CD8-positive, alpha-beta memory T cell (primary cell): ENCODE results near the gene RIN3. TPM values are rescaled to one million over a fixed set of nuclear protein-coding genes. Genes with fewer than 3 reads are reported as not detected.

Experiments
- CTCF ChIA-PET: fragments of 350-600 bp; sonication (Branson Sonifier 250); formaldehyde crosslinking; loops from one replicate; lab custom pipeline; 2021; ENCODE audit warnings: antibody characterized with exemption; lab: Charles Lee
- POLR2A ChIA-PET: fragments of 350-600 bp; sonication (Branson Sonifier 250); formaldehyde crosslinking; loops from one replicate; lab custom pipeline; 2021; ENCODE audit warnings: antibody characterized with exemption; lab: Charles Lee
- DNase-seq, 5 donors: peaks; one replicate each; pipeline versions ENCODE4 v3.0.0 to v3.0.0-alpha.2; 2020 to 2022; ENCODE audit warnings: mixed read lengths in 1 of 5
- H3K27ac ChIP-seq: one replicate; pipeline ENCODE4 v1.7.0; 2013; ENCODE audit warnings: low read depth, mild to moderate bottlenecking, low read length, moderate library complexity
- H3K27me3 ChIP-seq: 2 replicates; pipeline ENCODE4 v1.7.0; 2013; ENCODE audit warnings: low read length, mild to moderate bottlenecking; ENCODE audit not compliant: insufficient read depth, poor library complexity, severe bottlenecking
- H3K36me3 ChIP-seq: 2 replicates; pipeline ENCODE4 v1.7.0; 2013; ENCODE audit warnings: mild to moderate bottlenecking, low read length, moderate library complexity; ENCODE audit not compliant: insufficient read depth
- H3K4me1 ChIP-seq: 2 replicates; pipeline ENCODE4 v1.7.0; 2013; ENCODE audit warnings: mild to moderate bottlenecking, low read length, moderate library complexity; ENCODE audit not compliant: insufficient read depth
- H3K4me3 ChIP-seq: 2 replicates; pipeline ENCODE4 v1.7.0; 2013; ENCODE audit warnings: mild to moderate bottlenecking, low read length
- H3K9me3 ChIP-seq: 2 replicates; pipeline ENCODE4 v1.7.0; 2013; ENCODE audit warnings: mild to moderate bottlenecking, low read length
- H3K27ac Mint-ChIP-seq, 8 donors: one replicate each; pipeline ENCODE4 v1.8.0; 2020 to 2021; ENCODE audit warnings: mixed read lengths in 8 of 8, mild to moderate bottlenecking in 6 of 8, inconsistent platforms in 3 of 8, moderate library complexity in 3 of 8
- H3K27me3 Mint-ChIP-seq, 2 donors: one replicate each; pipeline ENCODE4 v1.8.0; 2020 to 2021; ENCODE audit warnings: mixed read lengths in 2 of 2, mild to moderate bottlenecking in 1 of 2, moderate library complexity in 1 of 2
- H3K36me3 Mint-ChIP-seq, 3 donors: one replicate each; pipeline ENCODE4 v1.8.0; 2020 to 2021; ENCODE audit warnings: mixed read lengths in 3 of 3, inconsistent platforms in 1 of 3, mild to moderate bottlenecking in 1 of 3
- H3K4me1 Mint-ChIP-seq, 3 donors: one replicate each; pipeline ENCODE4 v1.8.0; 2020 to 2021; ENCODE audit warnings: mixed read lengths in 3 of 3, inconsistent platforms in 1 of 3, mild to moderate bottlenecking in 1 of 3
- H3K4me3 Mint-ChIP-seq, 7 donors: one replicate each; pipeline ENCODE4 v1.8.0; 2020 to 2021; ENCODE audit warnings: mixed read lengths in 7 of 7, mild to moderate bottlenecking in 6 of 7, moderate library complexity in 4 of 7, inconsistent platforms in 2 of 7
- H3K9me3 Mint-ChIP-seq, 5 donors: one replicate each; pipeline ENCODE4 v1.8.0; 2020 to 2022; ENCODE audit warnings: mixed read lengths in 5 of 5, mild to moderate bottlenecking in 3 of 5, moderate library complexity in 2 of 5, inconsistent platforms in 1 of 5
- polyA plus RNA-seq: library from polyadenylated mRNA; unstranded; fragments of 300-500 nt; fragmentation: Illumina TruSeq; gene quantifications from one replicate; pipeline ENCODE4 v1.2.3, GENCODE V29; 2021
- total RNA-seq, 2 experiments: library from RNA; stranded (reverse); gene quantifications; one replicate each; pipeline ENCODE4 v1.2.3, GENCODE V29; 2021

RIN3 gene
- total and polyA plus RNA-seq, 3 experiments from 2014 or later: 31.9 to 47.4 (median 46.0) TPM

- H3K9me3 ChIP-seq: peaks cover 3% of the 10 kb centered on the region
- ChIA-PET CTCF (interaction anchor here (1.4 kb wide), 1 partner anchor 20 kb away, joined by 3 read pairs; no protein-coding TSS in a partner anchor), POLR2A (no interaction called here)
- peaks cover 10 to 33% (median 21%) of the 10 kb centered on the region in 3 donors for H3K4me1 Mint-ChIP-seq
- peaks cover 3 to 14% (median 9%) of the 10 kb centered on the region in 3 donors for H3K36me3 Mint-ChIP-seq
- H3K27me3 Mint-ChIP-seq: no peaks in the 10 kb centered on the region
- no peak overlapping the region for H3K4me3 ChIP-seq
- H3K27me3 ChIP-seq: no peaks in the 10 kb centered on the region
- no peak overlapping the region for H3K27ac ChIP-seq
- H3K4me1 ChIP-seq: no peaks in the 10 kb centered on the region
- peak overlapping the region; percentile 3 to 90 (median 70) for H3K27ac Mint-ChIP-seq
- peaks cover 2 to 4% (median 4%) of the 10 kb centered on the region in 5 donors for H3K9me3 Mint-ChIP-seq
- no peak for DNase-seq
- H3K4me3 Mint-ChIP-seq: peak overlapping the region in 1 of 7 donors; percentile 41
- H3K36me3 ChIP-seq: no peaks in the 10 kb centered on the region
Observed at GRCh38 chr14:92632546-92633273, 119.1 kb downstream of the RIN3 start.

GRCh38 chr14:92633274-92633616 lies 119.7 kb downstream of the RIN3 start:
- no peaks in the 10 kb centered on the region for H3K36me3 ChIP-seq
- no peaks in the 10 kb centered on the region for H3K27me3 ChIP-seq
- ChIA-PET CTCF (no interaction called here), POLR2A (no interaction called here)
- peaks cover 0 to 9% (median 4%) of the 10 kb centered on the region in 3 donors for H3K36me3 Mint-ChIP-seq
- no peaks in the 10 kb centered on the region for H3K27me3 Mint-ChIP-seq
- H3K27ac ChIP-seq: no peak overlapping the region
- H3K9me3 ChIP-seq: no peaks in the 10 kb centered on the region
- H3K9me3 Mint-ChIP-seq: no peaks in the 10 kb centered on the region
- no peak overlapping the region for H3K4me3 Mint-ChIP-seq
- no peak for DNase-seq
- H3K27ac Mint-ChIP-seq: peak overlapping the region in 7 of 8 donors; percentile 48 to 90 (median 76)
- peaks cover 14 to 33% (median 23%) of the 10 kb centered on the region in 3 donors for H3K4me1 Mint-ChIP-seq
- no peaks in the 10 kb centered on the region for H3K4me1 ChIP-seq
- no peak overlapping the region for H3K4me3 ChIP-seq

- no peak overlapping the region for H3K4me3 ChIP-seq
- H3K4me1 ChIP-seq: no peaks in the 10 kb centered on the region
- ChIA-PET POLR2A (no interaction called here), CTCF (no interaction called here)
- DNase-seq: no peak
- Mint-ChIP-seq H3K4me3 (no peak overlapping the region), H3K36me3 (peaks cover 0 to 12% (median 4%) of the 10 kb centered on the region in 3 donors), H3K27ac (peak overlapping the region in 6 of 8 donors; percentile 41 to 81 (median 61)), H3K27me3 (no peaks in the 10 kb centered on the region), H3K4me1 (peaks cover 14 to 33% (median 23%) of the 10 kb centered on the region in 3 donors), H3K9me3 (no peaks in the 10 kb centered on the region)
- H3K36me3 ChIP-seq: no peaks in the 10 kb centered on the region
- H3K27me3 ChIP-seq: no peaks in the 10 kb centered on the region
- H3K9me3 ChIP-seq: no peaks in the 10 kb centered on the region
- H3K27ac ChIP-seq: no peak overlapping the region
Observed at GRCh38 chr14:92633724-92634123, 120.1 kb downstream of the RIN3 start.

GRCh38 chr14:92635031-92635430 lies 121.5 kb downstream of the RIN3 start:
- H3K36me3 Mint-ChIP-seq: peaks cover 0 to 5% (median 0%) of the 10 kb centered on the region in 3 donors
- Histone ChIP-seq H3K4me1 (no peaks in the 10 kb centered on the region), H3K27ac (no peak overlapping the region), H3K36me3 (no peaks in the 10 kb centered on the region), H3K27me3 (no peaks in the 10 kb centered on the region), H3K9me3 (no peaks in the 10 kb centered on the region), H3K4me3 (no peak overlapping the region)
- H3K27ac Mint-ChIP-seq: peak overlapping the region in 4 of 8 donors; percentile 12 to 71 (median 44)
- ChIA-PET POLR2A (no interaction called here), CTCF (interaction anchor here (1.0 kb wide), 1 partner anchor 10 kb away, joined by 3 read pairs; no protein-coding TSS in a partner anchor)
- H3K9me3 Mint-ChIP-seq: no peaks in the 10 kb centered on the region
- no peak for DNase-seq
- no peaks in the 10 kb centered on the region for H3K27me3 Mint-ChIP-seq
- H3K4me3 Mint-ChIP-seq: no peak overlapping the region
- H3K4me1 Mint-ChIP-seq: peaks cover 20 to 29% (median 22%) of the 10 kb centered on the region in 3 donors

GRCh38 chr14:92635896-92636295 lies 122.3 kb downstream of the RIN3 start:
- peaks cover 20 to 29% (median 22%) of the 10 kb centered on the region in 3 donors for H3K4me1 Mint-ChIP-seq
- H3K4me1 ChIP-seq: no peaks in the 10 kb centered on the region
- H3K9me3 ChIP-seq: no peaks in the 10 kb centered on the region
- peaks cover 0 to 5% (median 0%) of the 10 kb centered on the region in 3 donors for H3K36me3 Mint-ChIP-seq
- no peak overlapping the region for H3K4me3 Mint-ChIP-seq
- peak overlapping the region in 6 of 8 donors; percentile 1 to 79 (median 44) for H3K27ac Mint-ChIP-seq
- no peak for DNase-seq
- H3K9me3 Mint-ChIP-seq: no peaks in the 10 kb centered on the region
- H3K27ac ChIP-seq: no peak overlapping the region
- no peaks in the 10 kb centered on the region for H3K27me3 Mint-ChIP-seq
- no peak overlapping the region for H3K4me3 ChIP-seq
- no peaks in the 10 kb centered on the region for H3K36me3 ChIP-seq
- H3K27me3 ChIP-seq: no peaks in the 10 kb centered on the region
- ChIA-PET POLR2A (interaction anchor here (0.8 kb wide), 1 partner anchor 12 kb away, joined by 3 read pairs; no protein-coding TSS in a partner anchor), CTCF (interaction anchor here (1.0 to 1.2 kb wide), 2 partner anchors 10 to 11 kb away, joined by 3 to 4 read pairs; no protein-coding TSS in a partner anchor)

- H3K9me3 Mint-ChIP-seq: no peaks in the 10 kb centered on the region
Observed at GRCh38 chr14:92637228-92637627, 123.6 kb downstream of the RIN3 start.

GRCh38 chr14:92637864-92638263 lies 124.3 kb downstream of the RIN3 start:
- Histone ChIP-seq H3K4me1 (no peaks in the 10 kb centered on the region), H3K36me3 (no peaks in the 10 kb centered on the region), H3K27me3 (no peaks in the 10 kb centered on the region), H3K27ac (no peak overlapping the region), H3K9me3 (no peaks in the 10 kb centered on the region), H3K4me3 (no peak overlapping the region)
- POLR2A ChIA-PET: interaction anchor here (1.2 kb wide), 1 partner anchor 14 kb away, joined by 3 read pairs; no protein-coding TSS in a partner anchor
- Mint-ChIP-seq H3K27ac (peak overlapping the region; percentile 6 to 71 (median 36)), H3K36me3 (peaks cover 0 to 21% (median 0%) of the 10 kb centered on the region in 3 donors), H3K4me1 (peaks cover 16 to 19% (median 17%) of the 10 kb centered on the region in 3 donors), H3K4me3 (no peak overlapping the region), H3K9me3 (no peaks in the 10 kb centered on the region), H3K27me3 (no peaks in the 10 kb centered on the region)
- CTCF ChIA-PET: no interaction called here
- DNase-seq: peak in 1 of 5 donors; percentile 24

More at GRCh38 chr14:92637228-92637627, 123.6 kb downstream of the RIN3 start:
- Mint-ChIP-seq H3K4me3 (no peak overlapping the region), H3K27me3 (no peaks in the 10 kb centered on the region), H3K4me1 (peaks cover 20 to 25% (median 22%) of the 10 kb centered on the region in 3 donors), H3K27ac (peak overlapping the region in 4 of 8 donors; percentile 11 to 68 (median 58)), H3K36me3 (peaks cover 0 to 15% (median 0%) of the 10 kb centered on the region in 3 donors)
- Histone ChIP-seq H3K9me3 (no peaks in the 10 kb centered on the region), H3K36me3 (no peaks in the 10 kb centered on the region), H3K27me3 (no peaks in the 10 kb centered on the region), H3K4me3 (no peak overlapping the region), H3K27ac (no peak overlapping the region), H3K4me1 (no peaks in the 10 kb centered on the region)
- peak in 1 of 5 donors; percentile 21 for DNase-seq
- ChIA-PET CTCF (no interaction called here), POLR2A (interaction anchor here (1.2 kb wide), 1 partner anchor 14 kb away, joined by 3 read pairs; no protein-coding TSS in a partner anchor)

- ChIA-PET CTCF (no interaction called here), POLR2A (interaction anchor here (0.6 kb wide), 1 partner anchor 51 kb away, joined by 4 read pairs; no protein-coding TSS in a partner anchor)
- H3K27ac ChIP-seq: no peak overlapping the region
Observed at GRCh38 chr14:92638266-92638665, 124.7 kb downstream of the RIN3 start.

More at GRCh38 chr14:92638266-92638665, 124.7 kb downstream of the RIN3 start:
- H3K4me3 ChIP-seq: no peak overlapping the region
- Mint-ChIP-seq H3K4me3 (no peak overlapping the region), H3K27ac (peak overlapping the region in 6 of 8 donors; percentile 6 to 71 (median 42)), H3K27me3 (no peaks in the 10 kb centered on the region), H3K4me1 (peaks cover 12 to 15% (median 13%) of the 10 kb centered on the region in 3 donors), H3K9me3 (no peaks in the 10 kb centered on the region), H3K36me3 (peaks cover 0 to 22% (median 0%) of the 10 kb centered on the region in 3 donors)
- H3K36me3 ChIP-seq: no peaks in the 10 kb centered on the region
- H3K27me3 ChIP-seq: no peaks in the 10 kb centered on the region
- no peak for DNase-seq
- H3K9me3 ChIP-seq: no peaks in the 10 kb centered on the region
- no peaks in the 10 kb centered on the region for H3K4me1 ChIP-seq
